Measurements from ENCODE around the gene AHDC1.
A peak's percentile ranks its signal among the peaks of the same experiment; 100 is the strongest.

AHDC1 gene

GRCh38 chr1:27504588-27505419, 99.1 kb downstream of the AHDC1 start:
- ATAC-seq, result peak; percentile 70
- TF ChIP-seq TCF4 (CRISPR knock-in tag; IDR thresholded peaks at IDR 0.05; ENCODE audit: borderline replicate concordance) (no peak), GLIS3 (CRISPR knock-in tag; IDR thresholded peaks at IDR 0.05) (0 out of 2 replicates have a peak, but pooled peaks have one; percentile 31)

GRCh38 chr1:27503844-27504587, 99.9 kb downstream of the AHDC1 start:
- no peak for TF ChIP-seq CSDC2 (CRISPR knock-in tag; IDR thresholded peaks at IDR 0.05)
- TF ChIP-seq ZNF565 (CRISPR knock-in tag; conservative IDR thresholded peaks at IDR 0.05; ENCODE audit: low read depth), result no peak
- no peak for TF ChIP-seq ZFP30 (CRISPR knock-in tag; IDR thresholded peaks at IDR 0.05)
- no peak for TF ChIP-seq TSHZ2 (CRISPR knock-in tag; IDR thresholded peaks at IDR 0.05)
- TF ChIP-seq BACH2 (CRISPR knock-in tag; IDR thresholded peaks at IDR 0.05; ENCODE audit: borderline replicate concordance), result no peak
- TF ChIP-seq PPARA (CRISPR knock-in tag; IDR thresholded peaks at IDR 0.05; ENCODE audit: borderline replicate concordance), result no peak
- no peak for TF ChIP-seq ZNF8 (CRISPR knock-in tag; IDR thresholded peaks at IDR 0.05)
- TF ChIP-seq CSRNP3 (CRISPR knock-in tag; IDR thresholded peaks at IDR 0.05), result no peak
- no peak for TF ChIP-seq RARB (CRISPR knock-in tag; IDR thresholded peaks at IDR 0.05)
- TF ChIP-seq TOX (CRISPR knock-in tag; IDR thresholded peaks at IDR 0.05; ENCODE audit: borderline replicate concordance), result no peak
- no peak for TF ChIP-seq ZNF70 (CRISPR knock-in tag; IDR thresholded peaks at IDR 0.05)
- no peak for TF ChIP-seq POU6F1 (CRISPR knock-in tag; IDR thresholded peaks at IDR 0.05; ENCODE audit: borderline replicate concordance, low read depth)
- TF ChIP-seq CREB5 (CRISPR knock-in tag; IDR thresholded peaks at IDR 0.05; ENCODE audit: low read depth), result no peak
- TF ChIP-seq OSR1 (CRISPR knock-in tag; IDR thresholded peaks at IDR 0.05), result no peak
- TF ChIP-seq ISL1 (CRISPR knock-in tag; IDR thresholded peaks at IDR 0.05), result no peak
- TF ChIP-seq ESRRG (CRISPR knock-in tag; IDR thresholded peaks at IDR 0.05), result no peak
- TF ChIP-seq ARNTL (CRISPR knock-in tag; IDR thresholded peaks at IDR 0.05; ENCODE audit: borderline replicate concordance, low read depth), result no peak
- no peak for TF ChIP-seq ZC3H10 (CRISPR knock-in tag; IDR thresholded peaks at IDR 0.05)
- no peak for TF ChIP-seq SNAI2 (CRISPR knock-in tag; IDR thresholded peaks at IDR 0.05)
- ATAC-seq, result peak; percentile 42

- no peak for ATAC-seq
- TF ChIP-seq OSR1 (CRISPR knock-in tag; IDR thresholded peaks at IDR 0.05) (no peak), ZFP30 (CRISPR knock-in tag; IDR thresholded peaks at IDR 0.05) (no peak), ESRRG (CRISPR knock-in tag; IDR thresholded peaks at IDR 0.05) (no peak), ZNF70 (CRISPR knock-in tag; IDR thresholded peaks at IDR 0.05) (no peak), BACH2 (CRISPR knock-in tag; IDR thresholded peaks at IDR 0.05; ENCODE audit: borderline replicate concordance) (no peak), ZC3H10 (CRISPR knock-in tag; IDR thresholded peaks at IDR 0.05) (no peak), PATZ1 (CRISPR knock-in tag; IDR thresholded peaks at IDR 0.05; ENCODE audit: borderline replicate concordance) (no peak), TCF4 (CRISPR knock-in tag; IDR thresholded peaks at IDR 0.05; ENCODE audit: borderline replicate concordance) (no peak), SNAI2 (CRISPR knock-in tag; IDR thresholded peaks at IDR 0.05) (no peak), ISL1 (CRISPR knock-in tag; IDR thresholded peaks at IDR 0.05) (no peak)
Observed at GRCh38 chr1:27503033-27503432, 100.9 kb downstream of the AHDC1 start.

All from SK-N-SH treated with all-trans-retinoic acid at 6 μM for 48 hours (cell line).